GM19397 (cell line): Measurements from ENCODE around the gene PSMG2.
"Not testable (repeated sequence)": the region's sequence is repeated elsewhere in the genome, so short reads cannot be mapped to it uniquely, and the experiment has no call there.

Source experiments
- ATAC-seq: cut with Tn5 transposase; IDR thresholded peaks from one replicate; pipeline ENCODE4 v1.9.1; 2021; ENCODE audit warnings: mild to moderate bottlenecking, moderate library complexity; ENCODE audit not compliant: unreplicated experiment

PSMG2 gene

GRCh38 chr18:12758566-12758965 lies 55.7 kb downstream of the PSMG2 start:
- not testable (repeated sequence) for ATAC-seq

- no peak for ATAC-seq
Observed at GRCh38 chr18:12765126-12765525, 62.3 kb downstream of the PSMG2 start.

DNA sequence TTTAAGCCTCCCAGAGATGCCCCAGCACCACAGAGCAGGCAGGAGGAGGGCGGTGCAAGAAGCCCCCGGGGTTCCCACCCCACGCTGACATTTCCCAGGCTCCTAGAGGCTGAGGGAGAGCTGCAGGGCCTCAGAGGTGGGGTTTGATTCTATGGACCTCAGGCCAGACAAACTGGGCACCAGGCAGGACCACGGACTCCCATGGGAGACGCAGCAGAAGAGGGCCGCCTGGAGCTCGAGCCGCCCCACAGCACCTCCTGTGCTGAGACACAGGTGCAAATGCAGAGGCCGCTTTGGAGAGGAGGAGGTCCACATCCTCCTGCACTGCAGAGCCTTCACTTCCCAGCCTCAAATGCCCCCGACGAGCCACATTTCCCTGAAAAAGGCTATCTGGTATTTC lies 62.7 kb downstream of the PSMG2 start:
- ATAC-seq, result no peak

DNA sequence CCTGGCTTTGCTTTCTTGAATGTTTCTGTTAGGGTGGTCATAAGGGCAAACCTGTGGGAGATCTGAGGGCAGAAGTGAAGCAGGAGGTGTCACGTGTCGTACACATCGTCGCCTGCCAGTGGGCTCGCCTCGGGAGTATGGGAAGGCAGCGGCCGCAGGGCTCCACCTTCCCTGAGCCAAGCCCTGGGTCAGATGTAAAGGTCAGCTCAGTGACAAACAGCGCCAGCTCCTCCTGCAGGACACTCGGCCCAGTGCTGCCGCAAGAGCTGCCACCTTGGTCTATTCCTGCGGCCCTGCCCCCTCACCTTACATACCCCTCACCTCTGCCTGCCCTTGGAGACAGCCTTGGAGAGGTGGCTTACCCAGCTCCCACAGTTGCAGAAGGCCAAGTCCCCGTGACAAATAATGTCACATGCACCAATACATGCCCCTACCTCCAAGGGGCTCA lies 64.2 kb downstream of the PSMG2 start:
- no peak for ATAC-seq

DNA sequence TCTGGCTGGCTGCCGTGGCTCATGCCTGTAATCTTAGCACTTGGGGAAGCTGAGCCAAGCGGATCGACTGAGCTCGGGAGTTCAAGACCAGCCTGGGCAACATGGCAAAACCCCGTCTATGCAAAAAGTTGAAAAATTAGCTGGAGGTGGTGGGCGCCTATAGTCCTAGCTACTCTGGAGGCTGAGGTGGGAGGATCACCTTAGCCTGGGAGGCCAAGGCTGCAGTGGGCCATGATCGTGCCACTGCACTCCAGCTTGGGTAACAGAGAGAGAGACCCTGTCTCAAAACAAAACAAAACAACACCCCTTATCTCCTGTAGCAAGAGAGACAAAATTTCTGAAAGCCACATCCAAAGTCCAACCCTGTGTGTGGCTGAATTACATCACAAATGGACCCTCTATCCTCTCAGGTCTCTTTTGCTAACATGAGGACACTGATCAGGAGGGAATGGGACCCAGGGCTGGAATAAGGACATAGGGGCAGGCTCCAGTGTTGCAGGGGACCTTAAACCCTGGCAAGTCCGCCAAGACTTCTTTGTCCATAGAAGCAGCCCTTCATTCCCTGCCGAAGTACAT lies 64.8 kb downstream of the PSMG2 start:
- no peak for ATAC-seq

GRCh38 chr18:12768625-12769024 lies 65.8 kb downstream of the PSMG2 start:
- no peak for ATAC-seq

- no peak for ATAC-seq
Observed at GRCh38 chr18:12769136-12769535, 66.3 kb downstream of the PSMG2 start.

DNA sequence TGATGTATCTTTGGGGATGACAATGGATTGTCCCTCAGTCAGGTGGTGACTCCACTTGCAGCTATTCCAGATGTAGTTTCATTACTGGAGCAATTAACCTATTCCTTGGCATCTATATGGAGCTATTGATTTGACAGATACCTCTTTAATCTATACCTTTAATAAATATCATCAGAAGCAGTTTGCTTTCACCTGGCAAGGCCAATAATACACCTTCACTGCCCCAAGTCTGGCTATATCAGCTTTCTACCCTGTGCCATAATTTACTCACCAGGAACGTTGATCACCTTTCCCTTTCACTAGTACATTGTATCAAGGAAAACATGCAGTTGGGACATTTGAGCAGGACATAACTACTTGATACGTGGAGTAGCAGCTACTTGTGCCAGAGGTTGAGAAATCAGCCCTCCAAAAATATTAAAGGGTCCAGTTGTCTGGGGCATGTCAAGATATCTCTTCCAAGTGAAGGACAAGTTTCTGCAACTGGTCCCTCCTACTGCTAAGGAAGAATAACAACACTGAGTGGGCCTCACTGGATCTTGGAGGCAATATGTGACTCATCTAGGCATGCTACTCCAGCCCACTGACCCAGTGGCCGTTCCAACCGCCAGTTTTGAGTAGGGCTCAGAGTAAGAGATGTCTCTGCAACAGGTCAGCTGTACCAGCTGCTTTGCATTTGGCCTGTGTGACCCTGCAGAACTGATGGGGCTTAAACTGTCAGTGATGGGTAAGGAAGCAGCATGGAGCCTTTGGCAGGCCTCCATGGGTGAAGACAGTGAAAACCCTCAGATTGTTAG lies 67.0 kb downstream of the PSMG2 start:
- no peak for ATAC-seq

DNA sequence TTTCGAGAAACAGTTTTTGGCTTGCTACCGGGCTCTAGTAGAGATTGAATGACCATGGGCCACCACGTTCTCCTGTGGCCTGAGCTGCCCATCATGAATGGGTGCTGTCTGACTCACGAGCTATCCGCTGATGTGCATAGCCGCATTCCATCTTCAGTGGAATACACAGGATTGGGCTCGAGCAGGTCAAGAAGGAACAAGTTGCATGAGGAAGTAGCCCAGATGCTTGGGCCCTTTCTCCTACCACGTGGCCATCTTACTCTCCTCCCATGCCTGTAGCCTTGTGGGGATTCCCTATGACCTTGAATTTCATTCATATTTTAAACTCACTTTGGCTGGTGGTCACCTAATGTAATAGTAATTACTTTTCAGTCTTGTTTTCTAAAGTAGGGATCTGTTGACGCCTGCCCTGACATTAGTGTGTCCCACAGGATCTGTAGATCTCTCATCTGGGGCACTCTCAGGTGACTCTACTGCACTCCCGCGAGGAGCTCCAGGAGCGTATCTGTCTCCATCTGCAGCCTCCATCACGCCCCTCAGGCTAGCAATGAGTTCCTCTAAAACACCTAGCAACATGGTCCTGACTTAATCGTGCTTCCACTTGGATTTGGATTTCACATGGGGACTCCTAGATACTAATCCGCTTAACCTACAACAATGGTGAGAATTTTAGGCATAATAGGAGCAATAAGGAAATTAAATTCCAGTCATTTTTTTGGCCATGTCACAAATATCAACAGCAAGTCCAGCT lies 67.8 kb downstream of the PSMG2 start:
- ATAC-seq, result no peak

GRCh38 chr18:12772111-12772510 lies 69.3 kb downstream of the PSMG2 start:
- ATAC-seq, result no peak

DNA sequence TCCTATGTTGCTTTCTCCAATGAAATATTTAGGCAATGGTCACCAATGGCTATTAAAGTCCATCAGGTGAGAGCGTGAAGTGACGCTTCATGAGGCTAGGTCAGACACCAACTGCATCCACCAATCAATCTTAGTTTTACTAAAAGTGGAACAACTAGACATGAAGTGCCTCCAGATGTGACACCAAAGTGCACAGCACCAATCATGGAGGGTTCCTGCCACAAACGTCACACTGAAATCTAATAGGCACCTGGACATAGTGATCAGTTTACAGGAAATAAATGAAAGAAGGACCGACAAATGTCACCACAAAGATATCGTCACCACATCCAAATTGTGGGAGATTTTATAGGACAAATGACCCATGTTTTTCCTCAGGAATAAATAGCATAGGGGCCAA lies 70.5 kb downstream of the PSMG2 start:
- no peak for ATAC-seq

DNA sequence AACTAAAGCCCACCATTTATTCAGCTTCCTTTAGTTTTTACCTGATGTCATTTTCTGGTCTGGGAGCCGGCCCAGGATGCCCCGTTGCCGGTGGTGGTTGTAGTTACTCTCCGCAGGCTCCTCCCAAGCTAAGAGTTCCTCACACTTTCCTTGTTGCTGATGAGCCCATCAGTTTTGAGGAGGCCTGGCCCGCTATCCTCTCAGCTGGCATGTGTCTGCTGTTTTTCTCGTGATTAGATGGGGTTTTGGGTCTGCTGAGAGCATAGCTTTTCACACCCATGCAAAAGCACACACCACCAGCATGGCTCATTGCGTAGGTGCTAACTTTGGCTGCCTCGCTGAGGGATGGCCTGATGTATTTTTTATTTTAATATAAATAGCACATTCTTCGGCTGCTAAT lies 72.1 kb downstream of the PSMG2 start:
- ATAC-seq, result no peak
